Activated CD4-positive, alpha-beta memory T cell treated with anti-CD3 and anti-CD28 coated beads for 36 hours (primary cell): ENCODE measurements around the gene RNASEH2B. TPM values are rescaled to one million over a fixed set of nuclear protein-coding genes. Genes with fewer than 3 reads are reported as not detected.

Experiments used
- CTCF ChIA-PET: fragments of 350-600 bp; sonication (Branson Sonifier 250); formaldehyde crosslinking; loops from one replicate; lab custom pipeline; 2021; ENCODE audit warnings: antibody characterized with exemption, inconsistent platforms; lab: Charles Lee
- POLR2A ChIA-PET: fragments of 350-600 bp; sonication (Branson Sonifier 250); formaldehyde crosslinking; loops from one replicate; lab custom pipeline; 2021; ENCODE audit warnings: antibody characterized with exemption; lab: Charles Lee
- DNase-seq: peaks from one replicate; pipeline ENCODE4 v3.0.0-alpha.2; 2020
- H3K27ac Mint-ChIP-seq: one replicate; pipeline ENCODE4 v1.8.0; 2021; ENCODE audit warnings: mixed read lengths
- H3K27me3 Mint-ChIP-seq: one replicate; pipeline ENCODE4 v1.8.0; 2021; ENCODE audit warnings: mixed read lengths
- H3K36me3 Mint-ChIP-seq: one replicate; pipeline ENCODE4 v1.8.0; 2021; ENCODE audit warnings: mixed read lengths
- H3K4me1 Mint-ChIP-seq: one replicate; pipeline ENCODE4 v1.8.0; 2021; ENCODE audit warnings: low read depth, mixed read lengths
- H3K4me3 Mint-ChIP-seq: one replicate; pipeline ENCODE4 v1.8.0; 2021; ENCODE audit warnings: mild to moderate bottlenecking, mixed read lengths
- H3K9me3 Mint-ChIP-seq: one replicate; pipeline ENCODE4 v1.8.0; 2021; ENCODE audit warnings: mixed read lengths
- intact Hi-C: fragments of 100-400 bp; cut with micrococcal nuclease; formaldehyde crosslinking; loops from one replicate; pipeline ENCODE4 v1.15.1; 2023
- total RNA-seq, 2 experiments: library from RNA; stranded (reverse); gene quantifications; one replicate each; pipeline ENCODE4 v1.2.3, GENCODE V29; 2021

Gene RNASEH2B
- total RNA-seq, 2 experiments from 2014 or later: 40.8 to 48.4 TPM

GRCh38 chr13:50981686-50982085 lies 72.1 kb downstream of the RNASEH2B start:
- CTCF ChIA-PET: no interaction called here
- no peak overlapping the region for H3K27ac Mint-ChIP-seq

GRCh38 chr13:50989476-50989875 lies 79.9 kb downstream of the RNASEH2B start:
- ChIA-PET POLR2A (no interaction called here), CTCF (no interaction called here)
- H3K4me3 Mint-ChIP-seq: no peak overlapping the region
- H3K4me1 Mint-ChIP-seq: peaks cover 18% of the 10 kb centered on the region
- intact Hi-C loops: no loop called here
- no peaks in the 10 kb centered on the region for H3K27me3 Mint-ChIP-seq
- peaks cover 5% of the 10 kb centered on the region for H3K9me3 Mint-ChIP-seq
- no peak overlapping the region for H3K27ac Mint-ChIP-seq
- peaks cover 2% of the 10 kb centered on the region for H3K36me3 Mint-ChIP-seq
- DNase-seq: no peak

More at GRCh38 chr13:50981686-50982085, 72.1 kb downstream of the RNASEH2B start:
- Mint-ChIP-seq H3K9me3 (peaks cover 9% of the 10 kb centered on the region), H3K27me3 (no peaks in the 10 kb centered on the region), H3K36me3 (peaks cover 8% of the 10 kb centered on the region), H3K4me3 (peak overlapping the region; percentile 3), H3K4me1 (no peaks in the 10 kb centered on the region)
- POLR2A ChIA-PET: no interaction called here
- intact Hi-C loops: no loop called here
- no peak for DNase-seq

GRCh38 chr13:50990065-50990817 lies 80.7 kb downstream of the RNASEH2B start:
- Mint-ChIP-seq H3K27ac (no peak overlapping the region), H3K9me3 (peaks cover 3% of the 10 kb centered on the region), H3K4me1 (peaks cover 18% of the 10 kb centered on the region), H3K4me3 (no peak overlapping the region), H3K36me3 (peaks cover 2% of the 10 kb centered on the region), H3K27me3 (no peaks in the 10 kb centered on the region)
- ChIA-PET CTCF (no interaction called here), POLR2A (no interaction called here)
- intact Hi-C loops: no loop called here
- DNase-seq: no peak

- H3K9me3 Mint-ChIP-seq: peaks cover 3% of the 10 kb centered on the region
- H3K4me3 Mint-ChIP-seq: no peak overlapping the region
- H3K36me3 Mint-ChIP-seq: peaks cover 2% of the 10 kb centered on the region
- H3K27me3 Mint-ChIP-seq: no peaks in the 10 kb centered on the region
- H3K27ac Mint-ChIP-seq: no peak overlapping the region
- no peak for DNase-seq
- intact Hi-C loops: no loop called here
- POLR2A ChIA-PET: no interaction called here
- peaks cover 18% of the 10 kb centered on the region for H3K4me1 Mint-ChIP-seq
- CTCF ChIA-PET: no interaction called here
Measured at GRCh38 chr13:50990818-50991506, 81.4 kb downstream of the RNASEH2B start.

GRCh38 chr13:50991579-50992521 lies 82.3 kb downstream of the RNASEH2B start:
- ChIA-PET CTCF (interaction anchor here (0.9 kb wide), 1 partner anchor 1056 kb away, joined by 3 read pairs; the partner anchor contains the start of gene SPRYD7), POLR2A (no interaction called here)
- no peaks in the 10 kb centered on the region for H3K27me3 Mint-ChIP-seq
- DNase-seq: peak; percentile 22
- no peak overlapping the region for H3K4me3 Mint-ChIP-seq
- H3K4me1 Mint-ChIP-seq: peaks cover 18% of the 10 kb centered on the region
- H3K36me3 Mint-ChIP-seq: peaks cover 2% of the 10 kb centered on the region
- H3K9me3 Mint-ChIP-seq: peaks cover 3% of the 10 kb centered on the region
- intact Hi-C loops: no loop called here
- H3K27ac Mint-ChIP-seq: no peak overlapping the region

- ChIA-PET POLR2A (no interaction called here), CTCF (no interaction called here)
- no peaks in the 10 kb centered on the region for H3K27me3 Mint-ChIP-seq
- H3K36me3 Mint-ChIP-seq: peaks cover 2% of the 10 kb centered on the region
- peaks cover 18% of the 10 kb centered on the region for H3K4me1 Mint-ChIP-seq
- H3K4me3 Mint-ChIP-seq: no peak overlapping the region
- H3K9me3 Mint-ChIP-seq: peaks cover 3% of the 10 kb centered on the region
- intact Hi-C loops: no loop called here
- no peak overlapping the region for H3K27ac Mint-ChIP-seq
- no peak for DNase-seq
Measured at GRCh38 chr13:50993371-50993770, 83.8 kb downstream of the RNASEH2B start.

GRCh38 chr13:50993934-50994333 lies 84.3 kb downstream of the RNASEH2B start:
- no peak overlapping the region for H3K27ac Mint-ChIP-seq
- CTCF ChIA-PET: no interaction called here
- intact Hi-C loops: no loop called here
- no peaks in the 10 kb centered on the region for H3K27me3 Mint-ChIP-seq
- peaks cover under 1% of the 10 kb centered on the region for H3K36me3 Mint-ChIP-seq
- peaks cover 18% of the 10 kb centered on the region for H3K4me1 Mint-ChIP-seq
- DNase-seq: no peak
- POLR2A ChIA-PET: no interaction called here
- no peak overlapping the region for H3K4me3 Mint-ChIP-seq
- H3K9me3 Mint-ChIP-seq: peaks cover under 1% of the 10 kb centered on the region

- Mint-ChIP-seq H3K27ac (no peak overlapping the region), H3K4me1 (peaks cover 18% of the 10 kb centered on the region), H3K9me3 (no peaks in the 10 kb centered on the region), H3K4me3 (no peak overlapping the region), H3K27me3 (no peaks in the 10 kb centered on the region), H3K36me3 (no peaks in the 10 kb centered on the region)
- POLR2A ChIA-PET: no interaction called here
- intact Hi-C loops: no loop called here
- DNase-seq: no peak
- CTCF ChIA-PET: no interaction called here
Measured at GRCh38 chr13:50994651-50995050, 85.1 kb downstream of the RNASEH2B start.

GRCh38 chr13:50995854-50996253 lies 86.3 kb downstream of the RNASEH2B start:
- no peaks in the 10 kb centered on the region for H3K9me3 Mint-ChIP-seq
- H3K27ac Mint-ChIP-seq: no peak overlapping the region
- intact Hi-C loops: no loop called here
- no peak for DNase-seq
- POLR2A ChIA-PET: no interaction called here
- no peaks in the 10 kb centered on the region for H3K36me3 Mint-ChIP-seq
- no peak overlapping the region for H3K4me3 Mint-ChIP-seq
- H3K4me1 Mint-ChIP-seq: peaks cover 18% of the 10 kb centered on the region
- CTCF ChIA-PET: no interaction called here
- H3K27me3 Mint-ChIP-seq: no peaks in the 10 kb centered on the region

- CTCF ChIA-PET: no interaction called here
- H3K27ac Mint-ChIP-seq: no peak overlapping the region
- H3K4me3 Mint-ChIP-seq: no peak overlapping the region
- DNase-seq: no peak
- H3K9me3 Mint-ChIP-seq: no peaks in the 10 kb centered on the region
- intact Hi-C loops: no loop called here
- no peaks in the 10 kb centered on the region for H3K27me3 Mint-ChIP-seq
- H3K4me1 Mint-ChIP-seq: no peaks in the 10 kb centered on the region
- POLR2A ChIA-PET: no interaction called here
- H3K36me3 Mint-ChIP-seq: no peaks in the 10 kb centered on the region
Measured at GRCh38 chr13:50998326-50998725, 88.7 kb downstream of the RNASEH2B start.

- no peaks in the 10 kb centered on the region for H3K4me1 Mint-ChIP-seq
- CTCF ChIA-PET: interaction anchor here (0.7 kb wide), 1 partner anchor 41 kb away, joined by 3 read pairs; no protein-coding TSS in a partner anchor
- H3K36me3 Mint-ChIP-seq: no peaks in the 10 kb centered on the region
- no peak overlapping the region for H3K4me3 Mint-ChIP-seq
- intact Hi-C loops: no loop called here
- H3K27ac Mint-ChIP-seq: no peak overlapping the region
- POLR2A ChIA-PET: no interaction called here
- H3K27me3 Mint-ChIP-seq: peaks cover 6% of the 10 kb centered on the region
- no peak for DNase-seq
- no peaks in the 10 kb centered on the region for H3K9me3 Mint-ChIP-seq
Measured at GRCh38 chr13:50999641-51000040, 90.0 kb downstream of the RNASEH2B start.

GRCh38 chr13:51000061-51000460 lies 90.5 kb downstream of the RNASEH2B start:
- no peak for DNase-seq
- CTCF ChIA-PET: no interaction called here
- POLR2A ChIA-PET: no interaction called here

More at GRCh38 chr13:51000061-51000460, 90.5 kb downstream of the RNASEH2B start:
- Mint-ChIP-seq H3K9me3 (no peaks in the 10 kb centered on the region), H3K4me1 (no peaks in the 10 kb centered on the region), H3K4me3 (no peak overlapping the region), H3K36me3 (no peaks in the 10 kb centered on the region), H3K27ac (no peak overlapping the region), H3K27me3 (peaks cover 7% of the 10 kb centered on the region)
- intact Hi-C loops: no loop called here
